OCI-LY3 (cell line): ENCODE results near the gene MAP3K3.

ENCODE experiments used
- H2AFZ ChIP-seq: fragments of 200-600, 300-600 bp; shearing (Covaris generic); 2 replicates; pipeline ENCODE4 v1.6.0; 2014; ENCODE audit warnings: antibody characterized with exemption, low read depth, low read length
- H3K27ac ChIP-seq: fragments of 200-600, 300-600 bp; sonication (generic); 2 replicates; pipeline ENCODE4 v1.5.1; 2014; ENCODE audit warnings: mild to moderate bottlenecking, low read length, moderate library complexity, mixed read lengths
- H3K27me3 ChIP-seq: fragments of 200-600, 300-600 bp; sonication (generic); 2 replicates; pipeline ENCODE4 v1.6.1; 2014; ENCODE audit warnings: low read depth, low read length, mixed read lengths
- H3K36me3 ChIP-seq: fragments of 200-600, 300-600 bp; sonication (generic); replicated peaks from 2 replicates; pipeline ENCODE3; 2014; ENCODE audit warnings: low read depth, low read length, mixed read lengths
- H3K4me1 ChIP-seq: fragments of 300-600, 200-600 bp; sonication (generic); 2 replicates; pipeline ENCODE4 v1.6.1; 2014; ENCODE audit warnings: low read length, mixed read lengths
- H3K4me2 ChIP-seq: fragments of 200-600, 300-600 bp; sonication (generic); 2 replicates; pipeline ENCODE4 v1.6.1; 2014; ENCODE audit warnings: low read length, mixed read lengths
- H3K4me3 ChIP-seq: fragments of 300-600, 200-600 bp; sonication (generic); 2 replicates; pipeline ENCODE4 v1.5.1; 2014; ENCODE audit warnings: antibody characterized with exemption, mild to moderate bottlenecking, low read length, moderate library complexity
- H3K79me2 ChIP-seq: fragments of 300-600, 200-600 bp; shearing (Covaris generic); 2 replicates; pipeline ENCODE4 v1.6.1; 2014; ENCODE audit warnings: mild to moderate bottlenecking, low read length, mixed read lengths
- H3K9ac ChIP-seq: fragments of 300-600, 200-600 bp; shearing (Covaris generic); 2 replicates; pipeline ENCODE4 v1.6.0; 2014; ENCODE audit warnings: mild to moderate bottlenecking, low read length, moderate library complexity
- H3K9me3 ChIP-seq: fragments of 200-600, 300-600 bp; shearing (Covaris generic); 2 replicates; pipeline ENCODE4 v1.6.1; 2014; ENCODE audit warnings: low read length, mixed read lengths; ENCODE audit not compliant: insufficient read depth
- H4K20me1 ChIP-seq: fragments of 200-600, 300-600 bp; sonication (generic); 2 replicates; pipeline ENCODE4 v1.6.1; 2016; ENCODE audit warnings: low read length, mixed read lengths; ENCODE audit not compliant: insufficient read depth
- CTCF ChIP-seq: fragments of 200-600, 300-600 bp; sonication (generic); IDR thresholded peaks from 2 replicates; pipeline ENCODE4 v1.5.1; 2014; ENCODE audit warnings: antibody characterized with exemption, low read length, low read depth
- EZH2phosphoT487 ChIP-seq: fragments of 200-600 bp; shearing (Covaris generic); IDR thresholded peaks from 2 replicates; pipeline ENCODE4 v1.6.1; 2018; ENCODE audit warnings: antibody characterized with exemption, mixed run types, low read depth

MAP3K3 gene

GRCh38 chr17:63640038-63640437 lies 17.8 kb downstream of the MAP3K3 start:
- H3K27ac ChIP-seq: no peak overlapping the region
- H3K79me2 ChIP-seq: no peaks in the 10 kb centered on the region
- H2AFZ ChIP-seq: no peak overlapping the region
- TF ChIP-seq EZH2phosphoT487: no peak
- no peak for TF ChIP-seq CTCF
- H3K9me3 ChIP-seq: no peaks in the 10 kb centered on the region
- no peak overlapping the region for H3K9ac ChIP-seq
- H4K20me1 ChIP-seq: no peaks in the 10 kb centered on the region
- no peak overlapping the region for H3K4me2 ChIP-seq
- peaks cover 6% of the 10 kb centered on the region for H3K36me3 ChIP-seq
- H3K27me3 ChIP-seq: no peaks in the 10 kb centered on the region
- H3K4me3 ChIP-seq: no peak overlapping the region
- H3K4me1 ChIP-seq: peaks cover 8% of the 10 kb centered on the region

- Histone ChIP-seq H3K4me3 (no peak overlapping the region), H3K27me3 (no peaks in the 10 kb centered on the region), H2AFZ (no peak overlapping the region), H3K9me3 (no peaks in the 10 kb centered on the region), H3K9ac (no peak overlapping the region), H3K4me2 (no peak overlapping the region), H3K79me2 (no peaks in the 10 kb centered on the region), H3K36me3 (peaks cover 3% of the 10 kb centered on the region), H3K4me1 (peaks cover 26% of the 10 kb centered on the region), H4K20me1 (no peaks in the 10 kb centered on the region), H3K27ac (no peak overlapping the region)
- TF ChIP-seq EZH2phosphoT487: no peak
Observed at GRCh38 chr17:63641692-63642448, 19.7 kb downstream of the MAP3K3 start.

DNA sequence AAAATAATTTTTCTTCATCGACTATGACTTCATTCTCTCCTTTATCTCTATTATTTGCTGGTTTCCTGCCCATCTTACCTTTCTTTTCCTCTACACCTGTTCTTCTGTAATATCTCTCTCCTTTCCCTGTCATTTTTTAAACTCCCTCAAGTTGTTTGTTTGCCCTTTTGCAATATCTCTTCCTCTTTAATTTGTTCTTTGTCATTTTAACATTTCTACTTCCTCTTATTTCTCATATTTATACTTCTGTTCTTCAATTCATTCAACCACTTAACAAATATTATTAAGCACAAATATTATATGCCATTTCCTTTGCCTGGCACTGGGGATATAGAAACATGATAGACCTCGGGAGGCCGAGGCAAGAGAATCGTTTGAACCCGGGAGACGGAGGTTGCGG lies 22.6 kb downstream of the MAP3K3 start:
- Histone ChIP-seq H3K79me2 (no peaks in the 10 kb centered on the region), H3K9ac (no peak overlapping the region), H2AFZ (no peak overlapping the region), H3K27ac (no peak overlapping the region), H3K4me3 (no peak overlapping the region), H4K20me1 (no peaks in the 10 kb centered on the region), H3K4me1 (peaks cover 28% of the 10 kb centered on the region), H3K9me3 (no peaks in the 10 kb centered on the region), H3K4me2 (no peak overlapping the region), H3K36me3 (peaks cover 9% of the 10 kb centered on the region), H3K27me3 (no peaks in the 10 kb centered on the region)
- TF ChIP-seq EZH2phosphoT487 (no peak), CTCF (no peak)

GRCh38 chr17:63645775-63646487 lies 23.7 kb downstream of the MAP3K3 start:
- Histone ChIP-seq H3K27ac (peak overlapping the region; percentile 6; the same call in 1 of the 2 replicates), H3K4me1 (peaks cover 28% of the 10 kb centered on the region), H4K20me1 (no peaks in the 10 kb centered on the region), H3K36me3 (peaks cover 9% of the 10 kb centered on the region), H3K9me3 (no peaks in the 10 kb centered on the region), H3K9ac (no peak overlapping the region), H3K79me2 (no peaks in the 10 kb centered on the region), H3K27me3 (no peaks in the 10 kb centered on the region), H2AFZ (no peak overlapping the region), H3K4me3 (no peak overlapping the region), H3K4me2 (peak overlapping the region; percentile 34)
- TF ChIP-seq EZH2phosphoT487 (no peak), CTCF (no peak)
